ENCODE measurements around the gene IFNLR1. TPM values are rescaled to one million over a fixed set of nuclear protein-coding genes. Genes with fewer than 3 reads are reported as not detected.
A peak's percentile ranks its signal among the peaks of the same experiment; 100 is the strongest.

The IFNLR1 gene
- total and polyA plus RNA-seq, 12 donors: 1.8 to 11.5 (median 3.9) TPM

DNA sequence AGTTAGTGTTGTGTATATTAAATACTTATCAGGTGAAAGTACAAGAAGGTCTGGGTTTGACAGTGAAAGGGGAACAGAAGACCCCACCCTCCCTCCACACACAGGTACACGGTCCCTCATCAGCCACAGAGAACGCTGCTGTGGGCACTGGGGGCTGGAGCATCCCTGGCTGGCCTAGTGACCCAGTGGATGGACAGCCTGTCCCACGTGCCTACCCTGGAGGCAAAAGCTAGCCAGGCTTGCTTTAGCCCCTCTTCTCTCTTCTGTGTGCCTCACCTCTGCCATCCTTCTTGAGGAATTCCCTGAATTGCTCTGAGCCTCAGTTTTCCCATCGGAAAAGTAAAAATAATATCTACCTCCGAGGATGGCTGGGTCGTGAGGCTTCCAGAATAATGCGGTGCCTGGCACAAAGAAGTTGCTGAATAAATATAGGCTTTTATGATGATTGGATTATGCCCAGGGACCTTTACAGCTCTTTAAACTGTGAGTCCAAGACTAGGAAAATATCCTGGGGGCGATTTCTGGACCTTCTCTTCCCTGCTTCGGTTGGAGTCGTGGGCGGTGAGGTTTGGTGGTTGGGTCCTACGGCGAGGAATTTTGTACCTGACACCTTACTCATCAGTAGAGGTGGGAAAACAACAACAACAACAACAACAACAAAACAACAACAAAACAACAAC, 918 bp downstream of the IFNLR1 start:
- H3K36me3 ChIP-seq (replicated peaks in 1 of 2): no peaks in the 10 kb centered on the region
- DNase-seq: no peak
- TF ChIP-seq CTCF (IDR thresholded peaks at IDR 0.05) (no peak), POLR2A (IDR thresholded peaks at IDR 0.05) (no peak)

DNA sequence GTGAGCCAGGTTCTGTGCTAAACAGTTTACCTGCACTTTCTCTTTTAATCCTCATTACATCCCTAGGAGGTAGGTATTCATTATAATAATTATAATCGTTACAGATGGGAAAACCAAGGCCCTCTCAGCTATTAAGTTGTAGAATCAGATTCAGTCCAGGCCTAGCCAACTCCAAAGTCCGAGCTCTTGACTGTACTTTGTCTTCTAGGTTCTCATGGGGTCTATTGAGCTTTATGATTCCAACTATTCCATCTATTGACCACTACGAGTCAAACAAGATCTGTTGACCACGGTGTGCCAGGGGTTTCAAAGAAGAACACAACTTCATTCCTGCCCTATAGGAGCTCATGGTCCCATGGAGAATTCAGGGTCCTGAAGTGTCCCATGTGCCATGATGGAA, 2.0 kb downstream of the IFNLR1 start:
- no peak for TF ChIP-seq CTCF (IDR thresholded peaks at IDR 0.05)
- TF ChIP-seq POLR2A (IDR thresholded peaks at IDR 0.05): no peak
- Histone ChIP-seq H3K4me3 (no peak overlapping the region), H3K36me3 (replicated peaks in 1 of 2) (no peaks in the 10 kb centered on the region), H3K9me3 (replicated peaks in 1 of 3) (no peaks in the 10 kb centered on the region), H3K27ac (no peak overlapping the region), H3K27me3 (no peaks in the 10 kb centered on the region), H3K4me1 (replicated peaks in 1 of 2) (peaks cover 0 to 8% of the 10 kb centered on the region in 2 donors)
- no peak for DNase-seq
- 70 to 94% (median 73%) methylated on average over 4 of the region's 4 CpGs for WGBS, 4 donors
- intact Hi-C loops (cut with DNase I): no loop called here

More for the DNA sequence above, 918 bp downstream of the IFNLR1 start:
- Histone ChIP-seq H3K4me3 (peak overlapping the region in 1 of 4 donors; percentile 90), H3K4me1 (replicated peaks in 1 of 2) (peaks cover 0 to 8% of the 10 kb centered on the region in 2 donors), H3K27me3 (no peaks in the 10 kb centered on the region), H3K27ac (peak overlapping the region in 3 of 5 donors; percentile 80 to 92 (median 82)), H3K9me3 (replicated peaks in 1 of 3) (no peaks in the 10 kb centered on the region)
- intact Hi-C loops (cut with DNase I): no loop called here
- 75 to 88% (median 81%) methylated on average over 12 to 13 of the region's 13 CpGs for WGBS, 4 donors

DNA sequence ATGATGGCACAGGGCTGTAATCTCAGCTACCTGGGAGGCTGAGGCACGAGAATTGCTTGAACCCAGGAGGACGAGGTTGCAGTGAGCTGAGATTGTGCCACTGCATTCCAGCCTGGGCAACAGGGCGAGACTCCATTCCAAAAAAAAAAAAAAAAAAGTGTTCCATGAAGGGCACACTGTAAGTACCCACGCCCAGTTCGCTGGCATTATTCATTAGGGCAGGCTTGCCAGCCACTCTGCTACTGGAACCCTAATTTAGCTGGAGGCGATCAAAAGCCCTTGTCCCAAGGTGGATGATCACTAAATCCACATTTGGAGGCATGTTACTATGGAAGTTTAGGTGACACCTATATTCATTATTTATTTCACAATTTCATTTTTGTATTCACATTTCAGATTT, 5.0 kb downstream of the IFNLR1 start:
- Histone ChIP-seq H3K4me3 (no peak overlapping the region), H3K9me3 (replicated peaks in 1 of 3) (no peaks in the 10 kb centered on the region), H3K36me3 (replicated peaks in 1 of 2) (no peaks in the 10 kb centered on the region), H3K27me3 (no peaks in the 10 kb centered on the region), H3K27ac (no peak overlapping the region), H3K4me1 (replicated peaks in 1 of 2) (peaks cover 0 to 3% of the 10 kb centered on the region in 2 donors)
- TF ChIP-seq CTCF (IDR thresholded peaks at IDR 0.05) (no peak), POLR2A (IDR thresholded peaks at IDR 0.05) (no peak)
- intact Hi-C loops (cut with DNase I): no loop called here
- WGBS, 4 donors: 46 to 82% (median 49%) methylated on average over 6 of the region's 6 CpGs
- DNase-seq: no peak

GRCh38 chr1:24181619-24182018, 5.5 kb downstream of the IFNLR1 start:
- intact Hi-C loops (cut with DNase I): no loop called here
- Histone ChIP-seq H3K36me3 (replicated peaks in 1 of 2) (no peaks in the 10 kb centered on the region), H3K27ac (no peak overlapping the region), H3K4me1 (replicated peaks in 1 of 2) (peaks cover 0 to 3% of the 10 kb centered on the region in 2 donors), H3K4me3 (no peak overlapping the region), H3K27me3 (no peaks in the 10 kb centered on the region), H3K9me3 (replicated peaks in 1 of 3) (no peaks in the 10 kb centered on the region)
- DNase-seq: peak in 1 of 7 donors; percentile 10
- 48 to 60% (median 54%) methylated on average over 3 to 5 of the region's 5 CpGs for WGBS, 4 donors
- no peak for TF ChIP-seq CTCF (IDR thresholded peaks at IDR 0.05)
- no peak for TF ChIP-seq POLR2A (IDR thresholded peaks at IDR 0.05)
